ENCODE results near the gene SUPT20HL2.

The SUPT20HL2 gene

GRCh38 chrX:24306440-24306839, 7.4 kb downstream of the SUPT20HL2 start:
- no peak overlapping the region for H3K27ac ChIP-seq (ENCODE audit: low read length)
- no peak overlapping the region for H3K9ac ChIP-seq (ENCODE audit: low read depth, low read length)
- H3K27me3 ChIP-seq (ENCODE audit: insufficient read depth, low read length), result no peaks in the 10 kb centered on the region
- H3K4me1 ChIP-seq (ENCODE audit: insufficient read depth, low read length), result no peaks in the 10 kb centered on the region
- H3K4me3 ChIP-seq (ENCODE audit: low read length), result no peak overlapping the region
- H3K9me3 ChIP-seq (ENCODE audit: insufficient read depth, low read depth, low read length), result no peaks in the 10 kb centered on the region
- no peaks in the 10 kb centered on the region for H3K36me3 ChIP-seq (ENCODE audit: insufficient read depth, low read depth, low read length)

- H3K4me1 ChIP-seq (ENCODE audit: insufficient read depth, low read length), result no peaks in the 10 kb centered on the region
- no peak overlapping the region for H3K27ac ChIP-seq (ENCODE audit: low read length)
- H3K4me3 ChIP-seq (ENCODE audit: low read length), result no peak overlapping the region
- H3K9ac ChIP-seq (ENCODE audit: low read depth, low read length), result no peak overlapping the region
- H3K27me3 ChIP-seq (ENCODE audit: insufficient read depth, low read length), result no peaks in the 10 kb centered on the region
- H3K9me3 ChIP-seq (ENCODE audit: insufficient read depth, low read depth, low read length), result no peaks in the 10 kb centered on the region
- no peaks in the 10 kb centered on the region for H3K36me3 ChIP-seq (ENCODE audit: insufficient read depth, low read depth, low read length)
Measured at GRCh38 chrX:24305905-24306304, 8.0 kb downstream of the SUPT20HL2 start.

- Histone ChIP-seq H3K4me3 (ENCODE audit: low read length) (no peak overlapping the region), H3K9me3 (ENCODE audit: insufficient read depth, low read depth, low read length) (no peaks in the 10 kb centered on the region), H3K36me3 (ENCODE audit: insufficient read depth, low read depth, low read length) (no peaks in the 10 kb centered on the region), H3K27ac (ENCODE audit: low read length) (no peak overlapping the region), H3K4me1 (ENCODE audit: insufficient read depth, low read length) (peaks cover 6% of the 10 kb centered on the region), H3K9ac (ENCODE audit: low read depth, low read length) (no peak overlapping the region), H3K27me3 (ENCODE audit: insufficient read depth, low read length) (no peaks in the 10 kb centered on the region)
Measured at GRCh38 chrX:24301806-24302205, 12.1 kb downstream of the SUPT20HL2 start.

GRCh38 chrX:24301060-24301459, 12.8 kb downstream of the SUPT20HL2 start:
- Histone ChIP-seq H3K36me3 (ENCODE audit: insufficient read depth, low read depth, low read length) (no peaks in the 10 kb centered on the region), H3K9ac (ENCODE audit: low read depth, low read length) (no peak overlapping the region), H3K9me3 (ENCODE audit: insufficient read depth, low read depth, low read length) (no peaks in the 10 kb centered on the region), H3K4me3 (ENCODE audit: low read length) (no peak overlapping the region), H3K27me3 (ENCODE audit: insufficient read depth, low read length) (no peaks in the 10 kb centered on the region), H3K27ac (ENCODE audit: low read length) (no peak overlapping the region), H3K4me1 (ENCODE audit: insufficient read depth, low read length) (peaks cover 6% of the 10 kb centered on the region)

GRCh38 chrX:24298191-24298590, 15.7 kb downstream of the SUPT20HL2 start:
- Histone ChIP-seq H3K27me3 (ENCODE audit: insufficient read depth, low read length) (no peaks in the 10 kb centered on the region), H3K36me3 (ENCODE audit: insufficient read depth, low read depth, low read length) (no peaks in the 10 kb centered on the region), H3K4me3 (ENCODE audit: low read length) (no peak overlapping the region), H3K27ac (ENCODE audit: low read length) (no peak overlapping the region), H3K9ac (ENCODE audit: low read depth, low read length) (no peak overlapping the region), H3K9me3 (ENCODE audit: insufficient read depth, low read depth, low read length) (no peaks in the 10 kb centered on the region), H3K4me1 (ENCODE audit: insufficient read depth, low read length) (peaks cover 6% of the 10 kb centered on the region)

GRCh38 chrX:24294619-24295018, 19.2 kb downstream of the SUPT20HL2 start:
- no peak overlapping the region for H3K9ac ChIP-seq (ENCODE audit: low read depth, low read length)
- no peaks in the 10 kb centered on the region for H3K9me3 ChIP-seq (ENCODE audit: insufficient read depth, low read depth, low read length)

GRCh38 chrX:24293412-24293811, 20.5 kb downstream of the SUPT20HL2 start:
- H3K36me3 ChIP-seq (ENCODE audit: insufficient read depth, low read depth, low read length), result no peaks in the 10 kb centered on the region
- peaks cover 6% of the 10 kb centered on the region for H3K4me1 ChIP-seq (ENCODE audit: insufficient read depth, low read length)
- H3K4me3 ChIP-seq (ENCODE audit: low read length), result no peak overlapping the region
- H3K9ac ChIP-seq (ENCODE audit: low read depth, low read length), result no peak overlapping the region
- H3K27me3 ChIP-seq (ENCODE audit: insufficient read depth, low read length), result no peaks in the 10 kb centered on the region
- no peaks in the 10 kb centered on the region for H3K9me3 ChIP-seq (ENCODE audit: insufficient read depth, low read depth, low read length)
- H3K27ac ChIP-seq (ENCODE audit: low read length), result no peak overlapping the region

More at GRCh38 chrX:24294619-24295018, 19.2 kb downstream of the SUPT20HL2 start:
- Histone ChIP-seq H3K27me3 (ENCODE audit: insufficient read depth, low read length) (no peaks in the 10 kb centered on the region), H3K4me1 (ENCODE audit: insufficient read depth, low read length) (peaks cover 6% of the 10 kb centered on the region), H3K27ac (ENCODE audit: low read length) (no peak overlapping the region), H3K36me3 (ENCODE audit: insufficient read depth, low read depth, low read length) (no peaks in the 10 kb centered on the region), H3K4me3 (ENCODE audit: low read length) (no peak overlapping the region)

GRCh38 chrX:24292353-24292752, 21.5 kb downstream of the SUPT20HL2 start:
- Histone ChIP-seq H3K9me3 (ENCODE audit: insufficient read depth, low read depth, low read length) (no peaks in the 10 kb centered on the region), H3K36me3 (ENCODE audit: insufficient read depth, low read depth, low read length) (no peaks in the 10 kb centered on the region), H3K4me3 (ENCODE audit: low read length) (no peak overlapping the region), H3K27me3 (ENCODE audit: insufficient read depth, low read length) (no peaks in the 10 kb centered on the region), H3K27ac (ENCODE audit: low read length) (no peak overlapping the region), H3K4me1 (ENCODE audit: insufficient read depth, low read length) (no peaks in the 10 kb centered on the region), H3K9ac (ENCODE audit: low read depth, low read length) (no peak overlapping the region)

GRCh38 chrX:24285082-24285481, 28.8 kb downstream of the SUPT20HL2 start:
- Histone ChIP-seq H3K9ac (ENCODE audit: low read depth, low read length) (no peak overlapping the region), H3K36me3 (ENCODE audit: insufficient read depth, low read depth, low read length) (no peaks in the 10 kb centered on the region), H3K27ac (ENCODE audit: low read length) (no peak overlapping the region), H3K4me1 (ENCODE audit: insufficient read depth, low read length) (no peaks in the 10 kb centered on the region; the same call in 1 of the 2 replicates), H3K27me3 (ENCODE audit: insufficient read depth, low read length) (no peaks in the 10 kb centered on the region), H3K9me3 (ENCODE audit: insufficient read depth, low read depth, low read length) (no peaks in the 10 kb centered on the region), H3K4me3 (ENCODE audit: low read length) (no peak overlapping the region)

- Histone ChIP-seq H3K9ac (ENCODE audit: low read depth, low read length) (no peak overlapping the region), H3K4me3 (ENCODE audit: low read length) (no peak overlapping the region), H3K36me3 (ENCODE audit: insufficient read depth, low read depth, low read length) (no peaks in the 10 kb centered on the region), H3K4me1 (ENCODE audit: insufficient read depth, low read length) (no peaks in the 10 kb centered on the region; the same call in 1 of the 2 replicates), H3K27me3 (ENCODE audit: insufficient read depth, low read length) (no peaks in the 10 kb centered on the region), H3K27ac (ENCODE audit: low read length) (no peak overlapping the region), H3K9me3 (ENCODE audit: insufficient read depth, low read depth, low read length) (no peaks in the 10 kb centered on the region)
Measured at GRCh38 chrX:24283127-24283794, 30.6 kb downstream of the SUPT20HL2 start.

GRCh38 chrX:24282381-24283126, 31.3 kb downstream of the SUPT20HL2 start:
- Histone ChIP-seq H3K4me3 (ENCODE audit: low read length) (no peak overlapping the region), H3K36me3 (ENCODE audit: insufficient read depth, low read depth, low read length) (no peaks in the 10 kb centered on the region)

GRCh38 chrX:24277405-24277804, 36.5 kb downstream of the SUPT20HL2 start:
- Histone ChIP-seq H3K9ac (ENCODE audit: low read depth, low read length) (no peak overlapping the region), H3K36me3 (ENCODE audit: insufficient read depth, low read depth, low read length) (no peaks in the 10 kb centered on the region), H3K27ac (ENCODE audit: low read length) (no peak overlapping the region), H3K4me1 (ENCODE audit: insufficient read depth, low read length) (no peaks in the 10 kb centered on the region; the same call in 1 of the 2 replicates), H3K9me3 (ENCODE audit: insufficient read depth, low read depth, low read length) (no peaks in the 10 kb centered on the region), H3K4me3 (ENCODE audit: low read length) (no peak overlapping the region), H3K27me3 (ENCODE audit: insufficient read depth, low read length) (no peaks in the 10 kb centered on the region)

More at GRCh38 chrX:24282381-24283126, 31.3 kb downstream of the SUPT20HL2 start:
- Histone ChIP-seq H3K27me3 (ENCODE audit: insufficient read depth, low read length) (no peaks in the 10 kb centered on the region), H3K4me1 (ENCODE audit: insufficient read depth, low read length) (no peaks in the 10 kb centered on the region; the same call in 1 of the 2 replicates), H3K27ac (ENCODE audit: low read length) (no peak overlapping the region), H3K9me3 (ENCODE audit: insufficient read depth, low read depth, low read length) (no peaks in the 10 kb centered on the region), H3K9ac (ENCODE audit: low read depth, low read length) (no peak overlapping the region)
